Measurements from ENCODE around the gene RPS6KA1.

Gene RPS6KA1

GRCh38 chr1:26516987-26517765 is 12.4 kb upstream of the RPS6KA1 start:
- Histone ChIP-seq H3K36me3 (no peaks in the 10 kb centered on the region), H3K27ac (no peak overlapping the region), H3K9me3 (no peaks in the 10 kb centered on the region), H3K4me3 (ENCODE audit: low read depth in 1 of 2, low read length in 1 of 2) (no peak overlapping the region), H3K27me3 (no peaks in the 10 kb centered on the region), H3K4me1 (ENCODE audit: control insufficient read depth in 1 of 2, insufficient read depth in 1 of 2, low read depth in 1 of 2, low read length in 1 of 2) (peaks cover 37 to 47% of the 10 kb centered on the region in 2 experiments)
- TF ChIP-seq CTCF (IDR thresholded peaks at IDR 0.05) = no peak

GRCh38 chr1:26517766-26518049 is 11.9 kb upstream of the RPS6KA1 start:
- H3K9me3 ChIP-seq = no peaks in the 10 kb centered on the region
- no peak for TF ChIP-seq CTCF (IDR thresholded peaks at IDR 0.05)
- H3K4me1 ChIP-seq (ENCODE audit: control insufficient read depth in 1 of 2, insufficient read depth in 1 of 2, low read depth in 1 of 2, low read length in 1 of 2) = peaks cover 39 to 52% of the 10 kb centered on the region in 2 experiments
- no peaks in the 10 kb centered on the region for H3K36me3 ChIP-seq
- H3K4me3 ChIP-seq (ENCODE audit: low read depth in 1 of 2, low read length in 1 of 2) = no peak overlapping the region
- no peaks in the 10 kb centered on the region for H3K27me3 ChIP-seq
- H3K27ac ChIP-seq = no peak overlapping the region

- H3K36me3 ChIP-seq = no peaks in the 10 kb centered on the region
- H3K27ac ChIP-seq = no peak overlapping the region
- H3K9me3 ChIP-seq = no peaks in the 10 kb centered on the region
- TF ChIP-seq CTCF (IDR thresholded peaks at IDR 0.05) = no peak
- no peaks in the 10 kb centered on the region for H3K27me3 ChIP-seq
- peaks cover 39 to 59% of the 10 kb centered on the region in 2 experiments for H3K4me1 ChIP-seq (ENCODE audit: control insufficient read depth in 1 of 2, insufficient read depth in 1 of 2, low read depth in 1 of 2, low read length in 1 of 2)
- no peak overlapping the region for H3K4me3 ChIP-seq (ENCODE audit: low read depth in 1 of 2, low read length in 1 of 2)
Observed at GRCh38 chr1:26518355-26518754, 11.2 kb upstream of the RPS6KA1 start.

GRCh38 chr1:26520339-26520738 is 9.2 kb upstream of the RPS6KA1 start:
- no peak for TF ChIP-seq CTCF (IDR thresholded peaks at IDR 0.05)
- Histone ChIP-seq H3K36me3 (no peaks in the 10 kb centered on the region), H3K27ac (peak overlapping the region; percentile 82), H3K4me3 (ENCODE audit: low read depth in 1 of 2, low read length in 1 of 2) (peak overlapping the region; percentile 10 to 37), H3K27me3 (no peaks in the 10 kb centered on the region), H3K9me3 (no peaks in the 10 kb centered on the region), H3K4me1 (ENCODE audit: control insufficient read depth in 1 of 2, insufficient read depth in 1 of 2, low read depth in 1 of 2, low read length in 1 of 2) (peaks cover 43 to 65% of the 10 kb centered on the region in 2 experiments)

GRCh38 chr1:26521669-26522030 is 7.9 kb upstream of the RPS6KA1 start:
- H3K4me3 ChIP-seq (ENCODE audit: low read depth in 1 of 2, low read length in 1 of 2) = no peak overlapping the region
- H3K27me3 ChIP-seq = no peaks in the 10 kb centered on the region
- peak overlapping the region; percentile 82 for H3K27ac ChIP-seq
- H3K36me3 ChIP-seq = no peaks in the 10 kb centered on the region
- H3K4me1 ChIP-seq (ENCODE audit: control insufficient read depth in 1 of 2, insufficient read depth in 1 of 2, low read depth in 1 of 2, low read length in 1 of 2) = peaks cover 43 to 65% of the 10 kb centered on the region in 2 experiments
- H3K9me3 ChIP-seq = no peaks in the 10 kb centered on the region
- TF ChIP-seq CTCF (IDR thresholded peaks at IDR 0.05) = no peak

Data from neutrophil (primary cell).